Measurements from ENCODE around the gene ATP5PF. TPM values are rescaled to one million over a fixed set of nuclear protein-coding genes. Genes with fewer than 3 reads are reported as not detected.

The ATP5PF gene
- total and polyA plus RNA-seq, 10 of the 15 experiments (the other 5 are each of a cell fraction or from before 2014, with no cell fraction given) = 103 to 1,604 (median 487) TPM

DNA sequence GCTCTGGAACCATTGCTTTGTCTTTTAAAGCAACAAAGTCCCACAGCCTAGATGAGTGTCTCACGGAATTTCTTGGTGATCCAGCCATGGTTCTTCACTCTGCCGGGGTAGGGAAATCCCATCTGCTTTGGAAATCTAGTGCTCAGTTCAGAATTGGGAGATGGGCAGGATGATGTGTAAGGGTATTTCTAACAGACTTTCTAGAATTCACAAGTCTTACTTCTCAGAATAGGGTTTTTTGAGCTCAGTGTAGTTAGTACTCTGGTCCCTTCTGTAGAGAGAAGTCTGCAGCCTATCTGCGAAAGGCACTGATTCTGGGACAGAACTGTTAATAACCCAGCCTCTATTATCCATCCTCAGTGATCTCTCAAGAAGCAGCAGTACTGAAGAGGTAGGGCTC is 25.4 kb upstream of the ATP5PF start:
- WGBS (ENCODE audit: insufficient coverage, insufficient replicate concordance, low lambda C conversion rate, missing lambda C conversion rate) = 68% methylated on average over 3 of the region's 3 CpGs
- ATAC-seq = no peak
- TF ChIP-seq MXI1 (IDR thresholded peaks at IDR 0.05; ENCODE audit: low read depth, low read length) = no peak
- no peak for TF ChIP-seq LARP7 (IDR thresholded peaks at IDR 0.05)
- TF ChIP-seq POLR2A (IDR thresholded peaks at IDR 0.05; ENCODE audit: low read depth, low read length) = no peak
- no peak for TF ChIP-seq SRF (IDR thresholded peaks at IDR 0.05; ENCODE audit: low read depth in 2 of 2, low read length in 2 of 2)
- TF ChIP-seq ESRRA (IDR thresholded peaks at IDR 0.05; ENCODE audit: low read length) = no peak
- no peak for TF ChIP-seq STAT3 (IDR thresholded peaks at IDR 0.05; ENCODE audit: low read depth, low read length)
- TF ChIP-seq, protein P1, sequence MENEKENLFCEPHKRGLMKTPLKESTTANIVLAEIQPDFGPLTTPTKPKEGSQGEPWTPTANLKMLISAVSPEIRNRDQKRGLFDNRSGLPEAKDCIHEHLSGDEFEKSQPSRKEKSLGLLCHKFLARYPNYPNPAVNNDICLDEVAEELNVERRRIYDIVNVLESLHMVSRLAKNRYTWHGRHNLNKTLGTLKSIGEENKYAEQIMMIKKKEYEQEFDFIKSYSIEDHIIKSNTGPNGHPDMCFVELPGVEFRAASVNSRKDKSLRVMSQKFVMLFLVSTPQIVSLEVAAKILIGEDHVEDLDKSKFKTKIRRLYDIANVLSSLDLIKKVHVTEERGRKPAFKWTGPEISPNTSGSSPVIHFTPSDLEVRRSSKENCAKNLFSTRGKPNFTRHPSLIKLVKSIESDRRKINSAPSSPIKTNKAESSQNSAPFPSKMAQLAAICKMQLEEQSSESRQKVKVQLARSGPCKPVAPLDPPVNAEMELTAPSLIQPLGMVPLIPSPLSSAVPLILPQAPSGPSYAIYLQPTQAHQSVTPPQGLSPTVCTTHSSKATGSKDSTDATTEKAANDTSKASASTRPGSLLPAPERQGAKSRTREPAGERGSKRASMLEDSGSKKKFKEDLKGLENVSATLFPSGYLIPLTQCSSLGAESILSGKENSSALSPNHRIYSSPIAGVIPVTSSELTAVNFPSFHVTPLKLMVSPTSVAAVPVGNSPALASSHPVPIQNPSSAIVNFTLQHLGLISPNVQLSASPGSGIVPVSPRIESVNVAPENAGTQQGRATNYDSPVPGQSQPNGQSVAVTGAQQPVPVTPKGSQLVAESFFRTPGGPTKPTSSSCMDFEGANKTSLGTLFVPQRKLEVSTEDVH (IDR thresholded peaks at IDR 0.05; ENCODE audit: low read depth, partially characterized antibody) = no peak
- no peak for TF ChIP-seq HCFC1 (IDR thresholded peaks at IDR 0.05; ENCODE audit: low read length)
- TF ChIP-seq JUNB (IDR thresholded peaks at IDR 0.05) = no peak
- TF ChIP-seq RFX5 (IDR thresholded peaks at IDR 0.05; ENCODE audit: low read depth, low read length) = no peak
- no TSS peak for BruUV-seq (replicated peaks)
- H3K9me3 ChIP-seq (replicated peaks; ENCODE audit: control insufficient read depth, insufficient read depth, low read length) = no peaks in the 10 kb centered on the region
- ChIA-PET RAD21 (ENCODE audit: unreplicated experiment) (no interaction called here), SMC1A (ENCODE audit: uncharacterized antibody, unreplicated experiment) (interaction anchor here (1.1 kb wide), 1 partner anchor 16 kb away, joined by 3 read pairs; no protein-coding TSS in a partner anchor), CTCF (no interaction called here), POLR2A (no interaction called here)
- H4K20me1 ChIP-seq (ENCODE audit: control insufficient read depth, insufficient read depth) = no peaks in the 10 kb centered on the region
- no peak overlapping the region for H3K9ac ChIP-seq (ENCODE audit: control insufficient read depth, insufficient read depth, low read length)
- no peak overlapping the region for H2AFZ ChIP-seq (ENCODE audit: control insufficient read depth, low read depth, low read length)
- no peak for DNase-seq (ENCODE audit: low read depth, low spot score)
- H3K36me3 ChIP-seq (ENCODE audit: control insufficient read depth in 2 of 2, insufficient read depth in 2 of 2, low read length in 1 of 2) = peaks cover 3 to 25% of the 10 kb centered on the region in 2 experiments
- no peak overlapping the region for H3K4me2 ChIP-seq (ENCODE audit: control insufficient read depth, insufficient read depth)
- H3K79me2 ChIP-seq (ENCODE audit: control insufficient read depth, insufficient read depth, low read length) = no peaks in the 10 kb centered on the region
- intact Hi-C loops (cut with micrococcal nuclease; ENCODE audit: unreplicated experiment) (no loop called here), in situ Hi-C loops (cut with MboI) (no loop called here)
- H3K4me1 ChIP-seq (ENCODE audit: control insufficient read depth, insufficient read depth, low read length) = peaks cover 5% of the 10 kb centered on the region
- FAIRE-seq = no peak
- no peak overlapping the region for H3K4me3 ChIP-seq
- H3K27ac ChIP-seq (ENCODE audit: control insufficient read depth, insufficient read depth) = no peak overlapping the region
- H3K27me3 ChIP-seq (replicated peaks in 1 of 2; ENCODE audit: control insufficient read depth in 2 of 2, insufficient read depth in 2 of 2, low read length in 1 of 2) = no peaks in the 10 kb centered on the region
